Activated CD8-positive, alpha-beta memory T cell treated with anti-CD3 and anti-CD28 coated beads, Interleukin-2, amount 50 U/mL, for 1 hour (primary cell): Measurements from ENCODE around the gene RPRD1B.
"Not testable (repeated sequence)": the region's sequence is repeated elsewhere in the genome, so short reads cannot be mapped to it uniquely, and the experiment has no call there.

Source experiments
- DNase-seq: peaks from one replicate; pipeline ENCODE4 v3.0.0-alpha.2; 2020; ENCODE audit errors: extremely low read depth

RPRD1B gene

DNA sequence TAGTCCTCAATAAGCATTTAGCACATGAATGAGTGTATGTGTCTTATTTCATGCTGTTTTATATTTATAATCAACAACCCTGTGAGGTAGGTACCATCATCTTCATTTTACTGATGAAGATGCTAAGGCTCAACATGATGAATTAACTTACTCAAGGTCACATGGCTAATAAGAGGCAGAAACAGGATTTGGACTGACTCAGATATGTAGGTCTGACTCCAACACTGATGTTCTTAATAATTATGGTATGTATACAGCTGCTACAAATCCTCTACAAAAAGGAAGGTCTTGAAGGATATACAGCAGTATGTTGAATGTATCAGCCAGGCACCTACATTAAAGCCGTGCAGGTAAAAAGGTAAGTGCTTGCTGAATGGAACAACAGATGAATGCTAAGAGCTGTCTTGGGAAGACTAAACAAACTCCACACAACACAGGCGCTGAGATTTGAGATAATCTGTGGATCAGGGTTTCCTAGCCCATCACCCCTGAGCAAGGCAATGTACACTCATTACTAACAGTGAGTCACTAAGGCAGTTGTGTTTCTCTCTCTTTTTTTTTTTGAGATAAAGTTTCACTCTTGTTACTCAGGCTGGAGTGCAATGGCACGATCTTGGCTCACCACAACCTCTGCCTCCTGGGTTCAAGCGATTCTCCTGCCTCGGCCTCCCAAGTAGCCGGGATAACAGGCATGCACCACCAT lies 32.2 kb upstream of the RPRD1B start:
- DNase-seq: no peak

DNA sequence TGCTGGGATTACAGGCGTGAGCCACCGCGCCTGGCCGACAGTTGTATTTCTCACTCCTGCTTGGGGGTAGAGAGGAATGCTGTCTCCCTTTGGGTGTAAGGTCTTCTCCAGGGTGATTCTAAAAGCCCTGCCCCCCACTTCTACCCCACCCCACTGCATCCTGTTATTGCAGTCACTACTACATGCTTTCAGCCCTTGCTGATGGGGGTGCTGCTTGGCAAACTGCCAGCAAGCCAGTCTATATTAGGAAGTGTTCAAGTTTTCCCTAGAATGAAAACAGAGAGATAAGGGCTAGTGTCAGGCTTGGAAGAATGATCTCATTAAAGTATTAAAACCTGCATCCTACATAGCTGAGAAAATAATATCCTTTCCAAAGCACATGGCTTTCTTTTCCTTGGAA lies 31.6 kb upstream of the RPRD1B start:
- no peak for DNase-seq

DNA sequence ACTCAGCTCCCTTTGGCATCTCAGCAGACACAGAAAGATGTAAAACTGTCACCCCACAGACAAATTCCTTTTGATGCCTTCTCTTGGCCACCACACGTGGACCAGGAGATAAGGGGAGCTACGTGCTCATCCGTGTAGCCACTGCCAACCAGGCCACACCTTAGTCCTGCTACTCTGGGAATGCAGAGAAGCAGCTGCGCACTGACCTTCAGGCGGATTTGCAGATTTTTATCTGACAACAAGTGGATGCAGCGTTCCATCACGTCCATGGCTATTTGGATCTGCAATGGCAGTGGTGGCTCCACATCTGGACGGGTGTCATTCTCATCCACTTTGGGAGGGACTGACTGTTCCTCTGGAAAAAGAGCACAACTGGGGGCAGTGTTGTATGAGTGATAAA lies 31.1 kb upstream of the RPRD1B start:
- DNase-seq: no peak

DNA sequence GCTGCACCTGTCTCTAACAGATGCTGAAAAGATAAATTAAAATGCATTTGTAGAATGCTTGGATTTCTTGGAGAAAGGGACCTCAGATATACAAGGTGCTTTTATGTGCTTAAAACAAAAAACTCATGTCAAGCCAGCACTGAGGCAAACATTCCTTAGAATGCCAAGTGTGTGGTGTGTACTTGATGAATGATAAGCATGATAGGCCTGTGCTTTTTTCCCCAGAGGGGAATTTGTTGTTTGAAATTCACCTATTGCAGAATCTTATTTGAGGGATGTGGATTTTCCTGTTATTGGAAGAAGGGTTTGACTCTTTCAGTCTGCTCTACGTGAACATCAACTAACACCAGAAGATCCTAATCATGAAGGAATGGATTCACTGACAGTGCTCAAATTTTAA lies 29.1 kb upstream of the RPRD1B start:
- DNase-seq: no peak

DNA sequence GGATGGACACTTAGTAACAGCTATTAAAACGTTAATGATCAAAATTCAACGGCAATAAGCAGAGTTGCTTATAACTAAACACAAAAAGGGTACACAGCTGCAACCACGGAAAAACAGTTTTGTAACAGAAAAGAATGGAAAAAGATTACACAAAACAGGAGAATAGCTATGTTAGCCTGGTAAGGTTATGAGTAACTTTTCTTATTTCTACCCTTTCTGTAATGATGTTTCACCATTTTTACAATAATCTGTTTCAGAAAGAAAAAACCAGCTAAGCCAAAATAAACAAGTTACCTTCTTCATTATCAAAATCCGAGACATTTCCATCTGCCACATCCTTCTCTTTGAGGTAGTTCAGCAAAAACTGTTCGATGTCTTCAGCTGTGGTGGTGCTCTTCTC lies 27.6 kb upstream of the RPRD1B start:
- DNase-seq: no peak

DNA sequence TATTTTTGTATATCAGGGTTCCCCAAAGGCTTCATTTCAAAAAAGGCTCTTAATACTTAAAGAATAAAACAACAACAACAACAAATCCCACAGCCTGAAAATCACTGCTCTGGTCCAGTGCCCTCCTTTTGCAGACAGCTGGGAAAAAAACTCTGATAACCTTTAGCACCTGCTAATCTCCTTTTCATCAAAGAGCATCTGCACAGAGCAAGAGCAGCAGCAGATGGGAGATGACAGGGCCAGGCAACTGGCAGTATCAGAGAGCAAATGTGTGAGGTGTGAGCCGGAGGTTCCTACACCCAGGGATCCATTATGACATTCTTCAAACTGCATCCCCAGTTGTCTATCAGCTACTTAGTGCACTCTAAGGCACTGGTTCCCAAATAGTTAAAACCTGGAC lies 26.0 kb upstream of the RPRD1B start:
- no peak for DNase-seq

DNA sequence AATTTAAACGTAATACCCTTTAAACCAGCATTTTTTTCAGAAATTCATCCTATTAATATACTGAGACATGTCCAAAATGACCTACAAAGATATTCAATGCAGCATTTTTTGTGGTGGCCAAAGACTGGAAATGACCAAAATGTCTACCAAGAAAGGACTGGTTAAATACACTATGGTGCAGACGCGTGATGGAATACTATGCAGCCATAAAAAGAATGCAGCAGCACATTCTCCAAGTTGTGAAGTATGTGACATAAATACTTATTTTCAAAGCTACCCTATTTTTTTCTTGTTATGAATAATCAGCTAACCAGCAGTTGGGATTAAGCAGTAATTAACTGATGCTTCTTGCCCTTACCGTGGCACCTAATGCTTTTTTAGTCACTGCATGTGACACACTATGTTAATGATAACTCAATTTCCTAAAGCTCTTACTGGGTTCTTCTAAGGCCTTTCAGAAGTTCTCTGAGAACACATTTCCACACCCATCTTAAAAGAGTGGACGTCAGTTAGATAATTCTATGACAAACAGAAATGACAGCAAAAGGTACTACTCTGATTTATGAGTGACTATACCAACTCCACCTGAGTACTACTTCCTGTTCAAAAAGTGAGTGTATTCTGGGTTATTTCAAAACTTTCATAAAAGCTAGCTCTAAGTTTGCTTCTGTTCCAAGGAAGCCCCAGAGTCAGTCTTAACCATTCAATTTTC lies 25.2 kb upstream of the RPRD1B start:
- no peak for DNase-seq

DNA sequence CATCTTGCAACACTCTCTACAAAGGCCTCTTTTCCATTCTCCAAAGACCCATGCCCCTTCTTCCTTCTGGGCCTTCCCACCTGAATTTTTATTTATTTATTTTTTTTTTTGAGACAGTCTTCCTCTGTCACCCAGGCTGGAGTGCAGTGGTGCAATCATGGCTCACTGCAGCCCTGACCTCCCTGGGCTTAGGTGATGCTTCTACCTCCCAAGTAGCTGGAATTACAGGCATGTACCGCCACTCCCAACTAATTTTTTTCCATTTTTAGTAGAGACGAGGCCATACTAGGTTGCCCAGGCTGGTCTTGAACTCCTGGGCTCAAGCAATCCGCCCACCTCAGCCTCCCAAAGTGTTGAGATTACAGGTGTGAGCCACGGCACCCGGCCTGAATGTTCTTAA lies 24.1 kb upstream of the RPRD1B start:
- DNase-seq: not testable (repeated sequence)

DNA sequence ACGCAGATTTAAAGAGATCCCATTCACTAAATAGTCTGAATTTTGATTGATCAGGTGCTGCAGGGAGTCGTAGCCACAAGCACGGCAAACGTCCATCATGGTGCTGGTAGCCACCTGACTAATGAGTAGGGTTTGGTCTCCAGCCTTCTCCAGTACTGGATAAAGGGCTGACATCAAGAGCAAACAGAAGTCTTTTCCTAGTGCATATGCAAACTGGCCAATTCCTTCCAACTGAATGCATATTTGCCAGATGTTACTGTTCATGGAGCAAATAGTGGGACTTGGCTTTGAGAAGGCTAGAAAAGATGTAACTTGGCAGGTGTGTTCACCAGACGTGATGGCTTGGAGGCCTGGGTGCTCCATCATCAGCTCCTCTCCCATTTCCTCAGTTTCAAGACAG lies 21.9 kb upstream of the RPRD1B start:
- no peak for DNase-seq

DNA sequence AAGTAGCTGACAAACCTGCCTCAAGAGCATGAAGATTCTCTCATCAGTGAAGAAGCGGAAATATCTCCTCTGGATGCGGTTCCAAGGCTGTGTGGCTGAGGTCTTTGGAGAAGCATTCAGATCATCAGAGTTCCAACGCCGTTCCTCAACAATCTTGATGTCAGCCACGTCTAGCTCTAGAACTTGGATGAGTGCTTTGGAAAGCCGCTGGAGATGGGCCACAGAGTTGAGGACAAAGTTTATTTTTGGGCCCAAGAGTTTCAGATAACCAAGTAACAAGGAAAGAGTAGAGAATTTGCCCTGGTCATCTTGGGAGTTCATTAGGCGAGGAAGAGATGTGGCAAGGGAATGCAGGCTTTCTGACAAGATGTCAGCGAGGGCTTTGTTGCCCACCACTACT lies 21.2 kb upstream of the RPRD1B start:
- DNase-seq: no peak

DNA sequence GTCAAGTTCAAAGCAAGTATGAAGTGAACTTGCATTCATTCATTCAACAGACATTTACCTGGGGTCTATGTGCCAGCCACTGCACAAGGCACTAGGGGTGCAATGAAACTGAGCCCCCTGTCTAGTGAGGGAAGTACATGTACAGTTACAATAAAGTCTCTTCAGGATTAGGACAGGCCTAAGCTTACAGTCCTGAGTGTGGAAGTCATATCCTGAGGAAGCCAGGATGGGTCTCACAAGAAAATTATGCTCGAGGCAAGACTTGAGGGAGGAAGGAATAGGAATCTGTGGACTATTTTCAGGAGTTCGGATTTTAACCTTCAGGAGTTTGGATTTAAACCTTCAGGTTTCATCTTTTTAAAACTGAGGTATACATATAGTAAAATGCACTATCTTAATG lies 19.7 kb upstream of the RPRD1B start:
- no peak for DNase-seq

DNA sequence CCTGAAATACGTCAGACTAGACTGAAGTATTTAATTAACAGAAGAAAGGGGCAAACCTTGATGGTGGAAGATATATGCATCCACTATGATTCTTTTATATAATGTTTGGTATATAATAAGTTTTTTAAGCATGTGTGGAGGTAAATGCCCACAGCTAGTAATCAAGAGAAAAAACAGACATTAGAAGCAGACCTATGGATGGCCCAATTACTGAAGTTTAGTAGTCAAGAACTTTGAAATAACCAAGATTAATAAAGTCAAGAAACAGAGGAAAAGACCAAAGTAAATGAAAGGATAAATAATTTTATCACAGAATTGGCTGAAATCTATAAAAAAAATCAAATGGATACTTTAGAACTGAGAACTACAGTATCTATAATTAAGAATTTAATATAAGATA lies 15.6 kb upstream of the RPRD1B start:
- no peak for DNase-seq

DNA sequence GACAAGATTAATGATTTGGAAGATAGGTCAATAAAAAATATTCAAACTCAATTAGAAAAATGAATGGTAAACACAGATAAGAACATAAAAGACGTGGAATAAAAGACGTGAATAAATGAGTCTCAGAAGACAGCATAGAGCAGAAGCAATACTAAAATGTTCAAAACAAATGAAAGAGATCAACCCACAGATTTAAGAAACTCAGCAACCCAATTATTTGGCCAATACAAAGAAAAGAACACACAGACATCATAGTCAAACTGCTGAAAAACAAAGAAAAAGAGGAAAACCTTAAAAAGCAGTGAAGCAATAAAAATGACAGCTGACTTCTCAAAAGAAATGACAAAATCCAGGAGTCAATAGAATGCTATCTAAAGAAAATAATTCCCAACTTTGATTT lies 15.2 kb upstream of the RPRD1B start:
- no peak for DNase-seq

DNA sequence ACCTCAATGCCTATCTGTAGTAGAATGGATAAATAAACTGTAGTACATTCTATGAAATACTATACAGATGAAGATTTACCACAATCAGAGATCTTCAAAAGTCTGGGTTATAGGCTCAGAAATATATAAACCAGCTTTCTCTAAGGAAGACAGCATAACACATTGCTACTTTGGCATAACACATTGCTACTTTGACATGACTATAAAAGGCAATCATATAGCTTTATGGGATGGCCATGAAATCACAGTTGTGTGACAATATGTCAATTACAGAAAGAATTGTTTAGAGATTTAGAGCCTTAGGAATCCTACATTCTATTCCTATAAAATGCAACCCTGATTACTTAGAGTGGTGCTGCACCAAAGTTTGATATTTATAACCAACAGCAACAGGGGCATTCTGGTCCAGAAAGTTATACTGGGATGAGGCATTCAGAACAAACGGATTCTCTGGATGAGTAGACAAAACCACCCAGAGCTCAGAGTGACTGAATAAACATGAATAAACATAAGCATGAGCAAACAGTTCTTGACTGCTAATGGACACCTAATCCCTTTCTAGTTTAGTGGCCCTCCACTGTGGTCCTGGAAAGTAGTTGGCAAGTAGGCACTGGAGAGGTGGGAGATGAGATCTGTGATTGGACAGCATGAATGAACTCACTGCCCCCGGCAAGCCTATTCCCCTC lies 12.3 kb upstream of the RPRD1B start:
- no peak for DNase-seq

DNA sequence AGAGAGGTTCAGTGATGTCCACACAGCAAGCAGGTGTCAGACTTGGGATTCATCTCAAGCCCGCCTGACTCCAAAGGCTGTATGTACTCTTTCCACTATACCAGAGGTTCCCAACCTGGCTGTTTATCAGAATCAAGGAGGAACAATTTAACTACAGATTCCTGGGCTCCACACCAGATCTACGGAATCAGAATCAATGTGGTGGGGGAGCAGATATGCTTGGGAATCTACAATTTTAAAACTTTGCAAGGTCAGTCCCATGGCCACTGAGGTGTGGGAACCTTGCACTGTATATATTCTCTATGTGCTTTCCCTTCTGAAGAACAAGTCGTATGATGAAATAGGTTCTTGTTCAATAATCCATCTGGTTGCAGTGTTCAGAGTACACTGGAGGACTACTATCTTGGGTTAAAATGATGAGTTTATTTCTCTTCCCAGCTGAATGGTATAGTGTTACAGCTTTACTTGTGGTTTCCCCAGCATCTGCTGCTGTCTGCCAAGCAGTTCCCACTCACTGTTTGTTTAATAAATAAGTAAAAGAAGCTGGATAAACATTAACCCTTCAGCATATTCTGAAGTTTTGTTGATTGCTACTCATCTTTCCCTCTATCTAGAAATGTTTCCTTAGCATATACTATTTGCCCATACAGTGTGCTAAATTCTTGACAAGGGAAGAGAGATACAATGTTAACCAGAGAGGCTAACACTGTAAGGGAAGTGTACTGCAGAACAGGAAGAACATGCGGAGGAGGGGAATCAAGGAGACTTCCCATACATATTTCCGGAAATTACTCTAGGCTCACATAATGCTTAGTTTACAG lies 10.2 kb upstream of the RPRD1B start:
- DNase-seq: no peak

DNA sequence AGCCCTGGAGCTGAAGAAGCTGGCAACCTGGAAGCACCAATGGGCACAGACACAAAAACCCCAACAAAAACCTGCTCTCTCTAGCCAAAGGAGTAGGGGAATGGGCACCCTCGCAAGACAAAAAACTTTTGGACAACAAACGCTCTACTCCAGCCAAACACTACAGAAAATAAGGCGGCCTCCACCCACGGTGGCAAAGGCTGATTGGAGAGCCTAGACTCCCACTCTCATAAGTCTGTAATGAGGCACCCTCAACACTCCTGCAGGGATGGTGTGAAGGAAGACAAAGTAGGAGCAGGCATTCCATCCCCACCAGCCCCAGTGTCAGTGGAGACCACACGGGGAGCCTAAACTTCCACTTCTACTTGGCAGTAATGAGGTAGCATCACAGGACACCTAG lies 9.1 kb upstream of the RPRD1B start:
- DNase-seq: no peak

DNA sequence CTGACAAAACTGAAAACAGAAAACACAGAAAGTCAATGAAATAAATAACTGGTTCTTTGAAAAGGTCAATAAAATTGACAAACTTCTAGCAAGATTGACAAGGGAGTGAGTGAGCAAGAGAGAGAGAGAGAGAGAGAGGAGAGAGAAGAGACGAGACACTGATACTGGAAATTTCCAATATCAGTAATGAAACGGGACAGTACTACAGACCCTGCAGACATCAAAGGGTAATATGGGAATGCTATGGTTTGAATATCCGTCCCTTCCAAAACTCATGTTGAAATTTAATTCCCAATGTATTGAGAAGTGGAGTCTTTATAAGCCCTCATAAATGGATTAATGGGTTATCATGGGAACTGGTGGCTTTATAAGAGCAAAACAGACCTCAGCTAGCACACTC lies 4.1 kb upstream of the RPRD1B start:
- DNase-seq: no peak

DNA sequence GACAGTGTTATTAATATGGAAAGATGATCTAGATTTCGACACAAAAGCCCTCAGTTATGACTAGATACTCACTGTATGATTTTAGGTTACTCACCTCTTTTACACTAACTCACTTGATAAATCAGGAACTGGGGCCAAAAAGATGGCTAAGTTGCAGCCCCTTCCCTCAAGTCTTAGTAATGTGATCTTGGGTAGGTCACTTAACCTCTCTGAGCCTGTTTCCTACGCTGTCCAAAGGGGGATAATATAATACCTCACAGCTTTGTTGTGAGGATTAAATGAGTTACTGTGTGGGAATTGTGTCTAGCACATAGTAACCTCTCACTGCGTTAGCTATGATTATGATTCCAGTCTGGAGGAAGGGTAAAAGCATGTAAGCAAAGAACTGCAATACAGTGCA lies 1.6 kb upstream of the RPRD1B start:
- DNase-seq: no peak

DNA sequence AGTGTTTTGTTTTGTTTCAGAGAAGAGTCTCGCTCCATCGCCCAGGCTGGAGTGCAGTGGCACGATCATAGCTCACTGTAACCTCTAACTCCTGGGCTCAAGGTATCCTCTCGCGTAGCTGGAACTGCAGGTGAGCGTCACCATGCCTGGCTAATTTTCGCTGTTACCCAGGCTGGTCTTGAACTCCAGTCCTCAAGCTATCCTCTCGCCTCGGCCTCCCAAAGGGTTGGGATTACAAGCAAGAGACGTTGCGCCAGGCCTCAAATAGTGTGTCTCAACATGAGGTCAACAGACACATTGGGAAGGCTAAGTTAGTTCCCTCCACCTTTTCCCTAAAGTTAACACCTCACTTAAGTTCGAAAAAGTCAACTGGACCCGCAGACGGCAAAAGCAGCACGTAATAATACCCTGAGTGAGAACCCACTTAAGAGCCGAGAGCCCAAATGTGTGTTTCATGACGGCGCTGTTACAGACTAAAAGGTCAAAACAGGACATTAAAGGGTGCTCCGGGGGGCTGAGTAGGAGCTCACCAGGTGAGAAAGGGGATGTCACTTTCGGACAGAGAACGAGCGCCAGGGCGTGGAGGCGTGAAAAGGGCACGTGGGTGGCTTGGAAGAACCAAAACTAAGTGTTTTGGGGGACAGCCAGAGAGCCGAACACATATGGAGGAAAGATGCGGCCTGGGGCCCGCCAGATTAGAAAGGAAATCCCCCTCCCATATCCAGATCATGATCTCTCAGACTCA lies 789 bp upstream of the RPRD1B start:
- no peak for DNase-seq

DNA sequence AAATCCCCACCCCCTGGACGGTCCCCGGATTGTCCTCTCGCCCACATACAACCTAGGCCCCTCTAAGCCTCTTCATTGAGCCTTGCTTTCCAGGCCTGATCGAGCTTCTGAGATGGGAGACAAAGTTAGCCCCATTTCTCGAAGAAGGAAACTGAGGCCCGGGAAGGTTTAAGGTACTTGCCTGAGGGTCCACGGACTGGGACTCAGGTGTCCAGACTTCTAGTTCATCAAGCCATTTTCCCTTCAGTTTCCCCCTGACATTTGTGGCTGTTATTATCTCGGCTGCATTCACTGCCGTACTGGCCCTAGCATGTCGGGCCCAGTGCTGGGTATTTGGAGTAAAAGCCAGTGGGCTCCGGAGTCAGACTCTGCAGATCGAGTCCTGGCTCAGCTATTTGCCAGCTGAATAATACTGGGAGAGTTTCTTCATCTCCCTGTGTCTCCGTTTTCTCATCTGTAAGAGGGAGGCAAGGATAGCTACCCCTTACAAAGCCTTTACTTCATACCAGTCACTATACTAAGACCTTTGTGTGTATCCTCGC lies 633 bp downstream of the RPRD1B start:
- DNase-seq: no peak

DNA sequence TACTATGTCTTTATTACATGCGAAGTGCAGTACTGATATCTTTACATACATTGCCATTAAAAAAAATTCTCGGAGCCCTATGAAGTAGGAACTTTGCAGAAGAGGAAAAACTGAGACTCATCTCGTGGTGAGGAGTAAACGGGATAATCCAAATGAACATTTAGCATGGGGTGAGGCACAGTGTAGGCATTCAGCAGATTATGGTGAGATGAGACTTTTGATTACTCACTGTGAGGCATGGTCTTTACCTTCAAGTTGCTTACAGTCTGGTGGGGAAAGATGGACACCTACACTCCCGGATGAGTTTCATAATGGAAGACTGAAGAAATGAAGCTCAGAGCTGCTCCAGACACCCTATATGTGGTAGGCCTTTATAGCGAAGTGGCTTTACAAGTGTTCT lies 1.4 kb downstream of the RPRD1B start:
- no peak for DNase-seq
